Measurements from ENCODE around the gene RPTOR.

RPTOR gene

GRCh38 chr17:80980397-80981061 lies 435.9 kb downstream of the RPTOR start (continued):
- TF ChIP-seq ZFHX2 (tag by site-specific recombination; conservative IDR thresholded peaks at IDR 0.05), result peak; percentile 100
- TF ChIP-seq ZNF514 (tag by site-specific recombination; IDR thresholded peaks at IDR 0.05), result no peak
- TF ChIP-seq ZNF639 (tag by site-specific recombination; IDR thresholded peaks at IDR 0.05), result no peak
- peak; percentile 5 for TF ChIP-seq ZBTB26 (tag by site-specific recombination; optimal IDR thresholded peaks at IDR 0.05)
- TF ChIP-seq ZNF658 (tag by site-specific recombination; IDR thresholded peaks at IDR 0.05), result no peak
- no peak for TF ChIP-seq FEZF1 (tag by site-specific recombination; IDR thresholded peaks at IDR 0.05)
- no peak for TF ChIP-seq ZNF600 (tag by site-specific recombination; IDR thresholded peaks at IDR 0.05)
- no peak for TF ChIP-seq ZNF549 (tag by site-specific recombination; IDR thresholded peaks at IDR 0.05)
- TF ChIP-seq ZNF423 (tag by site-specific recombination; IDR thresholded peaks at IDR 0.05), result no peak
- no peak for TF ChIP-seq ZNF664 (tag by site-specific recombination; IDR thresholded peaks at IDR 0.05)
- peak; percentile 19; the same call in 1 of the 2 replicates for TF ChIP-seq TSHZ1 (tag by site-specific recombination; IDR thresholded peaks at IDR 0.05; ENCODE audit: borderline replicate concordance)
- no peak for TF ChIP-seq ZFP41 (tag by site-specific recombination; IDR thresholded peaks at IDR 0.05; ENCODE audit: borderline replicate concordance)
- 0 out of 2 replicates have a peak, but pooled peaks have one; percentile 27 for TF ChIP-seq ZNF248 (tag by site-specific recombination; IDR thresholded peaks at IDR 0.05)
- TF ChIP-seq ZBTB1 (tag by site-specific recombination; IDR thresholded peaks at IDR 0.05), result no peak
- TF ChIP-seq SP2 (tag by site-specific recombination; IDR thresholded peaks at IDR 0.05), result no peak
- no peak for TF ChIP-seq ZNF48 (tag by site-specific recombination; IDR thresholded peaks at IDR 0.05)
- no peak for TF ChIP-seq ZIC2 (tag by site-specific recombination; IDR thresholded peaks at IDR 0.05)
- no peak for TF ChIP-seq YY2 (tag by site-specific recombination; IDR thresholded peaks at IDR 0.05)
- no peak for TF ChIP-seq ZSCAN30 (tag by site-specific recombination; IDR thresholded peaks at IDR 0.05)
- no peak for TF ChIP-seq ZNF121 (tag by site-specific recombination; IDR thresholded peaks at IDR 0.05)
- TF ChIP-seq KLF7 (tag by site-specific recombination; IDR thresholded peaks at IDR 0.05; ENCODE audit: borderline replicate concordance), result no peak
- no peak for TF ChIP-seq GLI2 (tag by site-specific recombination; IDR thresholded peaks at IDR 0.05; ENCODE audit: borderline replicate concordance, low read depth)
- TF ChIP-seq ZBTB8A (tag by site-specific recombination; IDR thresholded peaks at IDR 0.05), result no peak
- TF ChIP-seq ZNF350 (tag by site-specific recombination; IDR thresholded peaks at IDR 0.05), result no peak
- peak; percentile 77; the same call in 1 of the 2 replicates for TF ChIP-seq ZSCAN16 (tag by site-specific recombination; IDR thresholded peaks at IDR 0.05)
- TF ChIP-seq ZNF202 (tag by site-specific recombination; IDR thresholded peaks at IDR 0.05; ENCODE audit: borderline replicate concordance), result no peak
- no peak for TF ChIP-seq SCRT2 (tag by site-specific recombination; IDR thresholded peaks at IDR 0.05)
- no peak for TF ChIP-seq SETDB1 (IDR thresholded peaks at IDR 0.05; ENCODE audit: insufficient read length, low read length)
- no peak for TF ChIP-seq PRDM10 (tag by site-specific recombination; IDR thresholded peaks at IDR 0.05)
- no peak for TF ChIP-seq ZNF692 (tag by site-specific recombination; IDR thresholded peaks at IDR 0.05)
- TF ChIP-seq KLF16 (tag by site-specific recombination; IDR thresholded peaks at IDR 0.05), result peak; percentile 41; the same call in 1 of the 2 replicates
